B cell (primary cell): ENCODE data around the gene LENG1. TPM values are rescaled to one million over a fixed set of nuclear protein-coding genes. Genes with fewer than 3 reads are reported as not detected.

Source experiments
- ATAC-seq: fragments of 200-7000 bp; cut with Tn5 transposase; one replicate; pipeline ENCODE4 v1.10.0; 2021; ENCODE audit warnings: low read depth, mild to moderate bottlenecking, moderate number of reproducible peaks, moderate library complexity
- CTCF ChIA-PET: fragments of 350-600 bp; sonication (Branson Sonifier 250); formaldehyde crosslinking; loops from one replicate; lab custom pipeline; 2021; ENCODE audit warnings: antibody characterized with exemption, inconsistent platforms; lab: Charles Lee
- POLR2A ChIA-PET: fragments of 350-600 bp; sonication (Branson Sonifier 250); formaldehyde crosslinking; loops from one replicate; lab custom pipeline; 2021; ENCODE audit warnings: antibody characterized with exemption; lab: Charles Lee
- DNase-seq: peaks from one replicate; pipeline ENCODE4 v3.0.0; 2013
- H2AFZ ChIP-seq: 2 replicates; pipeline ENCODE4 v1.6.1; 2012; ENCODE audit warnings: mild to moderate bottlenecking, low read depth, low read length; ENCODE audit not compliant: insufficient read depth, poor library complexity, severe bottlenecking
- H3K27ac ChIP-seq, 2 donors: 1 replicate in 1 of 2; 2 replicates in 1 of 2; pipeline ENCODE4 v1.5.1; 2012 to 2013; ENCODE audit warnings: low read length in 2 of 2, mild to moderate bottlenecking in 2 of 2, moderate library complexity in 1 of 2
- H3K27me3 ChIP-seq, 4 experiments: fragments of 200-600 bp in 1 of 4; sonication (generic) in 1 of 4; replicated peaks in 1 of 4; 1 replicate in 2 of 4; 2 replicates in 2 of 4; pipeline versions ENCODE4 v1.6.1 to v1.7.0; 2013 to 2016; ENCODE audit warnings: low read length in 3 of 4, mild to moderate bottlenecking in 2 of 4, mixed read lengths in 1 of 4, moderate library complexity in 1 of 4; ENCODE audit not compliant: insufficient read depth in 4 of 4, control insufficient read depth in 3 of 4; ENCODE audit errors: control extremely low read depth in 1 of 4
- H3K36me3 ChIP-seq, 2 experiments: replicated peaks in 1 of 2; 1 replicate in 1 of 2; 2 replicates in 1 of 2; pipeline versions ENCODE4 v1.6.1 to v1.7.1; 2013; ENCODE audit warnings: low read length in 1 of 2; ENCODE audit not compliant: insufficient read depth in 2 of 2, control insufficient read depth in 1 of 2; ENCODE audit errors: control extremely low read depth in 1 of 2, extremely low read depth in 1 of 2
- H3K4me1 ChIP-seq, 2 donors: fragments of 200-600 bp in 1 of 2; sonication (generic) in 1 of 2; 1 replicate in 1 of 2; 2 replicates in 1 of 2; pipeline versions ENCODE4 v1.5.1 to v1.6.1; 2013 to 2017; ENCODE audit warnings: low read length in 2 of 2; ENCODE audit not compliant: control insufficient read depth in 2 of 2, insufficient read depth in 2 of 2
- H3K4me2 ChIP-seq: replicated peaks from 2 replicates; pipeline ENCODE3; 2012; ENCODE audit warnings: mild to moderate bottlenecking, low read depth, low read length; ENCODE audit not compliant: poor library complexity, severe bottlenecking
- H3K4me3 ChIP-seq, 5 experiments: fragments of 200-600 bp in 1 of 5; sonication (generic) in 1 of 5; 1 replicate in 3 of 5; 2 replicates in 2 of 5; pipeline versions ENCODE4 v1.5.1 to v1.7.0; 2011 to 2016; ENCODE audit warnings: low read length in 4 of 5, mild to moderate bottlenecking in 4 of 5, low read depth in 2 of 5, control low read depth in 1 of 5, moderate library complexity in 1 of 5; ENCODE audit not compliant: insufficient read depth in 1 of 5; ENCODE audit errors: control extremely low read depth in 1 of 5, extremely low read depth in 1 of 5
- H3K79me2 ChIP-seq: fragments of 200-600 bp; sonication (generic); one replicate; pipeline ENCODE4 v1.6.0; 2016; ENCODE audit warnings: low read length; ENCODE audit not compliant: control insufficient read depth, insufficient read depth
- H3K9ac ChIP-seq: fragments of 200-600 bp; sonication (generic); 2 replicates; pipeline ENCODE4 v1.6.1; 2017; ENCODE audit warnings: mild to moderate bottlenecking, low read length, moderate library complexity
- H3K9me3 ChIP-seq, 3 donors: one replicate each; pipeline versions ENCODE4 v1.6.1 to v1.7.1; 2013; ENCODE audit warnings: low read length in 2 of 3; ENCODE audit not compliant: control insufficient read depth in 2 of 3, insufficient read depth in 1 of 3; ENCODE audit errors: control extremely low read depth in 1 of 3
- H4K20me1 ChIP-seq: 2 replicates; pipeline ENCODE4 v1.6.0; 2012; ENCODE audit warnings: mild to moderate bottlenecking, low read length; ENCODE audit not compliant: insufficient read depth, control insufficient read depth, poor library complexity, severe bottlenecking
- H3K27ac Mint-ChIP-seq: one replicate; pipeline ENCODE4 v1.8.0; 2021; ENCODE audit warnings: mixed read lengths
- H3K27me3 Mint-ChIP-seq: one replicate; pipeline ENCODE4 v1.8.0; 2021; ENCODE audit warnings: mixed read lengths
- H3K4me1 Mint-ChIP-seq: one replicate; pipeline ENCODE4 v1.8.0; 2021; ENCODE audit warnings: mixed read lengths
- H3K4me3 Mint-ChIP-seq: one replicate; pipeline ENCODE4 v1.8.0; 2021; ENCODE audit warnings: mixed read lengths
- H3K9me3 Mint-ChIP-seq: one replicate; pipeline ENCODE4 v1.8.0; 2022; ENCODE audit warnings: mixed read lengths; ENCODE audit not compliant: insufficient read depth
- CTCF ChIP-seq: fragments of 200-600 bp; IDR thresholded peaks from one replicate; pipeline ENCODE4 v1.8.0; 2022; ENCODE audit warnings: antibody characterized with exemption, mild to moderate bottlenecking
- EZH2 ChIP-seq: IDR thresholded peaks from 2 replicates; pipeline ENCODE4 v1.6.1; 2012; ENCODE audit warnings: borderline replicate concordance, low read depth, mild to moderate bottlenecking, moderate library complexity, low read length; ENCODE audit not compliant: insufficient read depth, poor library complexity, severe bottlenecking
- WGBS: methylation state at CpG from one replicate; pipeline ENCODE4 v1.1.5; 2013; ENCODE audit warnings: missing lambda C conversion rate; ENCODE audit not compliant: insufficient coverage; 5-methylcytosine and 5-hydroxymethylcytosine counted together
- intact Hi-C: fragments of 100-400 bp; cut with micrococcal nuclease; formaldehyde crosslinking; loops from one replicate; pipeline ENCODE4 v1.10.0; 2022
- polyA plus RNA-seq: library from polyadenylated mRNA; depleted of rRNA; stranded (reverse); fragments of >200 nt; gene quantifications from 2 replicates; pipeline ENCODE4 v1.2.3, GENCODE V29; 2012
- total RNA-seq, 2 donors: library from RNA; stranded (reverse); fragments of 120-200 nt in 1 of 2; gene quantifications; 1 replicate in 1 of 2; 2 replicates in 1 of 2; pipeline versions ENCODE4 v1.2.3 to v1.2.4, GENCODE V29; 2013 to 2022

LENG1 gene
- total and polyA plus RNA-seq, 2 donors (not counting 1 experiment from before 2014, with no cell fraction given) = 9.2 to 16.5 TPM

GRCh38 chr19:54162241-54162805 lies 2.8 kb upstream of the LENG1 start:
- peaks cover 0 to 19% (median 11%) of the 10 kb centered on the region in 4 experiments for H3K27me3 ChIP-seq
- peak overlapping the region; percentile 76 for H3K4me2 ChIP-seq
- ATAC-seq (peak; percentile 29), DNase-seq (peak; percentile 90)
- H4K20me1 ChIP-seq = peaks cover 14% of the 10 kb centered on the region
- peaks cover 37 to 50% of the 10 kb centered on the region in 2 donors for H3K4me1 ChIP-seq
- POLR2A ChIA-PET = interaction anchor here (0.8 to 2.2 kb wide), 2 partner anchors 25 to 27 kb away, joined by 3 to 8 read pairs; partner anchors contain the start of genes CNOT3 and MBOAT7
- H3K9ac ChIP-seq = peak overlapping the region; percentile 56
- H3K4me3 ChIP-seq = peak overlapping the region in 4 of 5 experiments; percentile 19 to 53 (median 48)
- 2% methylated on average over 17 of the region's 35 CpGs for WGBS
- CTCF ChIA-PET = interaction anchor here (1.3 kb wide), 1 partner anchor 104 kb away, joined by 3 read pairs; no protein-coding TSS in a partner anchor
- peaks cover 0 to 18% (median 0%) of the 10 kb centered on the region in 3 donors for H3K9me3 ChIP-seq
- H3K27ac Mint-ChIP-seq = no peak overlapping the region
- H3K27ac ChIP-seq = no peak overlapping the region
- H3K4me1 Mint-ChIP-seq = peaks cover 44% of the 10 kb centered on the region
- TF ChIP-seq EZH2 = no peak
- no peak for TF ChIP-seq CTCF
- peaks cover 24% of the 10 kb centered on the region for H3K79me2 ChIP-seq
- peak overlapping the region; percentile 42 for H2AFZ ChIP-seq
- no peaks in the 10 kb centered on the region for H3K9me3 Mint-ChIP-seq
- H3K27me3 Mint-ChIP-seq = peaks cover 20% of the 10 kb centered on the region
- peak overlapping the region; percentile 88 for H3K4me3 Mint-ChIP-seq
- intact Hi-C loops = loop anchor here (1.0 kb wide), 1 partner anchor 39 kb away; no protein-coding TSS in a partner anchor
- peaks cover 0 to 13% of the 10 kb centered on the region in 2 experiments for H3K36me3 ChIP-seq

GRCh38 chr19:54160854-54161253 lies 1.3 kb upstream of the LENG1 start:
- no peaks in the 10 kb centered on the region for H3K9me3 Mint-ChIP-seq
- 76% methylated on average over 12 of the region's 13 CpGs for WGBS
- peak overlapping the region; percentile 100 for H3K4me3 Mint-ChIP-seq
- H3K27ac ChIP-seq = peak overlapping the region in 1 of 2 donors; percentile 82
- peaks cover 27% of the 10 kb centered on the region for H3K79me2 ChIP-seq
- H3K27me3 ChIP-seq = peaks cover 0 to 19% (median 11%) of the 10 kb centered on the region in 4 experiments
- DNase-seq = no peak
- peaks cover 27% of the 10 kb centered on the region for H4K20me1 ChIP-seq
- intact Hi-C loops = no loop called here
- peaks cover 0 to 18% (median 0%) of the 10 kb centered on the region in 3 donors for H3K9me3 ChIP-seq
- H3K4me2 ChIP-seq = peak overlapping the region; percentile 97
- H3K36me3 ChIP-seq = peaks cover 2 to 27% of the 10 kb centered on the region in 2 experiments
- TF ChIP-seq CTCF (no peak), EZH2 (no peak)
- POLR2A ChIA-PET = interaction anchor here (0.6 to 2.7 kb wide), 5 partner anchors 24 to 1459 kb away, joined by 3 to 24 read pairs (median 6); partner anchors contain the start of genes CNOT3, MBOAT7, RPS9 and TSEN34
- H3K27me3 Mint-ChIP-seq = peaks cover 18% of the 10 kb centered on the region
- H2AFZ ChIP-seq = peak overlapping the region; percentile 98
- ATAC-seq = no peak
- H3K4me3 ChIP-seq = no peak overlapping the region
- CTCF ChIA-PET = interaction anchor here (0.6 to 1.9 kb wide), 3 partner anchors 24 to 136 kb away, joined by 3 to 5 read pairs (median 5); partner anchors contain the start of gene CNOT3
- peak overlapping the region; percentile 72 for H3K9ac ChIP-seq
- H3K4me1 Mint-ChIP-seq = peaks cover 48% of the 10 kb centered on the region
- H3K4me1 ChIP-seq = peaks cover 37 to 50% of the 10 kb centered on the region in 2 donors
- H3K27ac Mint-ChIP-seq = peak overlapping the region; percentile 100
